Ishikawa (cell line): ENCODE results near the gene HYOU1.

ENCODE experiments used
- CEBPB ChIP-seq: IDR thresholded peaks from 2 replicates; pipeline ENCODE4 v1.6.1; 2012
- CREB1 ChIP-seq: IDR thresholded peaks from 2 replicates; pipeline ENCODE4 v1.6.1; 2012; ENCODE audit warnings: low read depth
- EGR1 ChIP-seq: IDR thresholded peaks from 2 replicates; pipeline ENCODE4 v1.6.1; 2012
- EP300 ChIP-seq: IDR thresholded peaks from 2 replicates; pipeline ENCODE4 v1.6.1; 2012; ENCODE audit warnings: borderline replicate concordance
- MAX ChIP-seq: IDR thresholded peaks from 2 replicates; pipeline ENCODE4 v1.6.1; 2012
- RAD21 ChIP-seq: IDR thresholded peaks from 2 replicates; pipeline ENCODE4 v1.6.1; 2012; ENCODE audit warnings: low read depth
- REST ChIP-seq: IDR thresholded peaks from 2 replicates; pipeline ENCODE4 v1.6.1; 2012; ENCODE audit warnings: low read depth, mild to moderate bottlenecking
- YY1 ChIP-seq: IDR thresholded peaks from 2 replicates; pipeline ENCODE4 v1.6.1; 2012; ENCODE audit warnings: low read depth

GRCh38 chr11:119093942-119094815, 37.2 kb upstream of the HYOU1 start:
- no peak for TF ChIP-seq CEBPB
- TF ChIP-seq MAX, result no peak
- no peak for TF ChIP-seq REST
- no peak for TF ChIP-seq CREB1
- no peak for TF ChIP-seq RAD21
- no peak for TF ChIP-seq EP300
- TF ChIP-seq EGR1, result no peak
- TF ChIP-seq YY1, result no peak
